ENCODE data around the gene AADACL4.

DNA sequence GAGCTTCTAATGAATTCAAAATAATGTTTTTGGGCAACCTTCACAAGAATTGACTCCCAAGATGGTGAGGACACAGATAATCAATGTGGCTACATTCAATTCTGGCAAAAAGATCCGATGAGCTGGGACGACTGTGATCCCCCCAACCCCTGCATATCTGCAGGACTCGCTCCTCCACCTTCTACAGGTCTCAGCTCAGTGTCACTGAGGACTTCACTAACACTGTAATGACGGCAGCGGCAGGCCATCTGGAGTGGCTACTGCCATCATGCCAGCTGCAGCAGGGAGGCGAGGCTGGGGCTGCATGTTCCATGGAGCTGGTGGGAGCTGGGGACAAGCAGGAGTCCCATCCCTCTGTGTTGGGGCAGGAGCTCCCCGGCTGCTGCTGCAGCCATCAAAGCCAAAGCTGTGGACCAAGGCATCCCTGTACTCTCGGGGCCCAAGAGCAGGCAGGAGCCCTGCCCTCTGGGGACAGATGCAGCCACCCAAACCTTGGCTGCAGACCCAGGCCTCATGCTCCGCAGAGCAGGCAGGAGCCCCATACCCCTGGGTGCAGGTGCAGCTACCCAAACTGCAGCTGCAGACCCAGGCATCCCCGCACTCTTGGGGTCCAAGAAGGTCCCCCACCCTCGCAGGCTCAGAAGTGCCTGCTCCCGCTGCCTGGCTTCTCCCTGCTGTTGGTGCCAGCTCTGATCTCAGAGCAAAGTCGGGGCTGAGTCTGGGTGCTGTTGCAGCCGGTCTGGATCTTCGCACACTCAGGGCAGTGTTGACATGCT, 13.7 kb upstream of the AADACL4 start:
- TF ChIP-seq, protein P1, sequence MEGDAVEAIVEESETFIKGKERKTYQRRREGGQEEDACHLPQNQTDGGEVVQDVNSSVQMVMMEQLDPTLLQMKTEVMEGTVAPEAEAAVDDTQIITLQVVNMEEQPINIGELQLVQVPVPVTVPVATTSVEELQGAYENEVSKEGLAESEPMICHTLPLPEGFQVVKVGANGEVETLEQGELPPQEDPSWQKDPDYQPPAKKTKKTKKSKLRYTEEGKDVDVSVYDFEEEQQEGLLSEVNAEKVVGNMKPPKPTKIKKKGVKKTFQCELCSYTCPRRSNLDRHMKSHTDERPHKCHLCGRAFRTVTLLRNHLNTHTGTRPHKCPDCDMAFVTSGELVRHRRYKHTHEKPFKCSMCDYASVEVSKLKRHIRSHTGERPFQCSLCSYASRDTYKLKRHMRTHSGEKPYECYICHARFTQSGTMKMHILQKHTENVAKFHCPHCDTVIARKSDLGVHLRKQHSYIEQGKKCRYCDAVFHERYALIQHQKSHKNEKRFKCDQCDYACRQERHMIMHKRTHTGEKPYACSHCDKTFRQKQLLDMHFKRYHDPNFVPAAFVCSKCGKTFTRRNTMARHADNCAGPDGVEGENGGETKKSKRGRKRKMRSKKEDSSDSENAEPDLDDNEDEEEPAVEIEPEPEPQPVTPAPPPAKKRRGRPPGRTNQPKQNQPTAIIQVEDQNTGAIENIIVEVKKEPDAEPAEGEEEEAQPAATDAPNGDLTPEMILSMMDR (conservative IDR thresholded peaks at IDR 0.05) = no peak
- TF ChIP-seq ZFX (IDR thresholded peaks at IDR 0.05) = no peak

All from C4-2B (cell line).